NCI-H1048 (cell line): ENCODE measurements around the gene AFF3.
"Not testable (repeated sequence)": the region's sequence is repeated elsewhere in the genome, so short reads cannot be mapped to it uniquely, and the experiment has no call there.

ENCODE experiments used
- DNase-seq: peaks from one replicate; lab custom pipeline; 2025; lab: John Stamatoyannopoulos, UW

AFF3 gene

GRCh38 chr2:99933491-99933890 lies 208.9 kb downstream of the AFF3 start:
- DNase-seq: not testable (repeated sequence)

- DNase-seq: no peak
Observed at GRCh38 chr2:99928470-99929053, 213.8 kb downstream of the AFF3 start.

- DNase-seq: not testable (repeated sequence)
Observed at GRCh38 chr2:99927690-99928207, 214.6 kb downstream of the AFF3 start.

GRCh38 chr2:99926986-99927385 lies 215.4 kb downstream of the AFF3 start:
- no peak for DNase-seq

- no peak for DNase-seq
Observed at GRCh38 chr2:99925960-99926359, 216.4 kb downstream of the AFF3 start.

GRCh38 chr2:99922664-99923063 lies 219.7 kb downstream of the AFF3 start:
- no peak for DNase-seq

GRCh38 chr2:99921903-99922302 lies 220.5 kb downstream of the AFF3 start:
- DNase-seq: no peak

GRCh38 chr2:99918389-99918788 lies 224.0 kb downstream of the AFF3 start:
- DNase-seq: no peak

- DNase-seq: no peak
Observed at GRCh38 chr2:99915108-99915675, 227.2 kb downstream of the AFF3 start.

GRCh38 chr2:99911736-99912135 lies 230.7 kb downstream of the AFF3 start:
- no peak for DNase-seq

GRCh38 chr2:99910902-99911301 lies 231.5 kb downstream of the AFF3 start:
- DNase-seq: no peak

- DNase-seq: no peak
Observed at GRCh38 chr2:99905636-99906035, 236.8 kb downstream of the AFF3 start.

- no peak for DNase-seq
Observed at GRCh38 chr2:99905025-99905424, 237.4 kb downstream of the AFF3 start.

GRCh38 chr2:99903981-99904380 lies 238.4 kb downstream of the AFF3 start:
- DNase-seq: no peak

GRCh38 chr2:99900556-99900955 lies 241.8 kb downstream of the AFF3 start:
- no peak for DNase-seq

- no peak for DNase-seq
Observed at GRCh38 chr2:99899882-99900281, 242.5 kb downstream of the AFF3 start.

GRCh38 chr2:99899058-99899855 lies 243.1 kb downstream of the AFF3 start:
- no peak for DNase-seq

GRCh38 chr2:99898336-99899048 lies 243.9 kb downstream of the AFF3 start:
- no peak for DNase-seq

GRCh38 chr2:99891428-99891780 lies 251.0 kb downstream of the AFF3 start:
- DNase-seq: no peak

- no peak for DNase-seq
Observed at GRCh38 chr2:99890568-99891427, 251.6 kb downstream of the AFF3 start.

GRCh38 chr2:99888617-99889016 lies 253.8 kb downstream of the AFF3 start:
- DNase-seq: no peak

GRCh38 chr2:99886418-99886817 lies 256.0 kb downstream of the AFF3 start:
- DNase-seq: no peak
